Activated T-helper 9 cell treated with anti-CD3 and anti-CD28 coated beads, Interleukin-2, amount 50 U/mL, for 16 hours (primary cell): Measurements from ENCODE around the gene PHYKPL.
"Not testable (repeated sequence)": the region's sequence is repeated elsewhere in the genome, so short reads cannot be mapped to it uniquely, and the experiment has no call there.

ENCODE experiments used
- DNase-seq: peaks from one replicate; pipeline ENCODE4 v3.0.0-alpha.2; 2020; ENCODE audit warnings: low read depth

The PHYKPL gene

DNA sequence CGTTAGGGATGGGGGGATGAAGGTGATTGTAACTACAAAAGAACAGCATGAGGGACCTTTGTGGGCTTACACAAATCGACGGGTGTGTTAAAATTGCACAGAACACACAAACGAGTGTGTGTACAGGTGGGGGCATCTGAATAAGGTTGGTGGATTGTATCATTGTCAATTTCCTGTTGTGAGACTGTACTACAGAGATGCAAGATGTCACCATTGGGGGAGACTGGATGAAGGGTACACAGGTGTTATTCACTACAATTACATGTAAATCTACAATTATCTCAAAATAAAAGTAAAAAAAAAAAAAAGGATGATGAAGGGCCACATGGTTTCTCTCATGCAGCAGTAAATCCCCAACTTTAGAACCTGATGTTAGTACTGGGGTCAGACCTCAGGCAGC lies 31.4 kb upstream of the PHYKPL start:
- DNase-seq: no peak

DNA sequence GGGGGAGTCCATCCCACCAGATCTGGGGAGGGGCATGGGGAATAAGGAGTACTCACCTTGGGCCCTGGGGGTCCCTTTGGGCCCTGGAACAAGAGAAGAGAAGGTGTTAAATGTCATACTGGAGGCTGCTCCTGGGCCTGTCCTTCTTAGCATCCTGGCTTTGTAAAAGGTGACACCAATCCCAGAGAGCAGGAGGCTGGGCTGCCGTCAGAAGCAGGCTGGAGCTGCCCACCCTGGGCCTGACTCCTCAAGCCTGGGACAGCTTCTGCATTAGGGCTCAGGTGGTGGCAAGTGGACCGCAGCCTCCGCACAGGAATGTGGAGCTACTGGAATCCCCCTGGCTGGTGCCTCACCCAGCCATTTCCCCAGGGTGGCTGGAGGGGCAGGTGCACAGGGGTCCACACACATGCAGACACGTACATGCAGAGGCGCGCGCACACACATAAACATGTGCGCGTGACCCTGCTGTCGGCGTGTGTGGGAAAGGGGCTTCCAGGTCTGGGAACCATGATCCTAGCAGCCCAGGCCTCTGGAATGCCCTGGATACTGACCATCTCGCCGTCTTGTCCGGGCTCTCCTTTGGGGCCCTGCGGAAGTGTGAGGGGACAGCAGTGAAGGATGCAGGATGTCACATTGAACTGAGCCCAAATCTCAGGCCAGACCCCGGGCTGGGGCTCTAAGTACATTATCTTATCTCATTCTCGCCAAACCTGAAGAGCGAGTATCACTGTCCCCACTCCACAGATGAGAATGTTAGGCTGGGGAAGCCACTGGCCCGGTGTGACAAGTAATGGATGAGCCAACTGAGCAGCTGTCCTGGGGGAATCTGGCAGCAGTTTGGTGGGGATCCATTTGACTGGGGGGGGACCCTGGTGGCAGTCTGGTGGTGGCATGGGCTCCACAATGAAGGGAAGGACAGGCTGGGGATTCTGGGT lies 29.3 kb upstream of the PHYKPL start:
- no peak for DNase-seq

DNA sequence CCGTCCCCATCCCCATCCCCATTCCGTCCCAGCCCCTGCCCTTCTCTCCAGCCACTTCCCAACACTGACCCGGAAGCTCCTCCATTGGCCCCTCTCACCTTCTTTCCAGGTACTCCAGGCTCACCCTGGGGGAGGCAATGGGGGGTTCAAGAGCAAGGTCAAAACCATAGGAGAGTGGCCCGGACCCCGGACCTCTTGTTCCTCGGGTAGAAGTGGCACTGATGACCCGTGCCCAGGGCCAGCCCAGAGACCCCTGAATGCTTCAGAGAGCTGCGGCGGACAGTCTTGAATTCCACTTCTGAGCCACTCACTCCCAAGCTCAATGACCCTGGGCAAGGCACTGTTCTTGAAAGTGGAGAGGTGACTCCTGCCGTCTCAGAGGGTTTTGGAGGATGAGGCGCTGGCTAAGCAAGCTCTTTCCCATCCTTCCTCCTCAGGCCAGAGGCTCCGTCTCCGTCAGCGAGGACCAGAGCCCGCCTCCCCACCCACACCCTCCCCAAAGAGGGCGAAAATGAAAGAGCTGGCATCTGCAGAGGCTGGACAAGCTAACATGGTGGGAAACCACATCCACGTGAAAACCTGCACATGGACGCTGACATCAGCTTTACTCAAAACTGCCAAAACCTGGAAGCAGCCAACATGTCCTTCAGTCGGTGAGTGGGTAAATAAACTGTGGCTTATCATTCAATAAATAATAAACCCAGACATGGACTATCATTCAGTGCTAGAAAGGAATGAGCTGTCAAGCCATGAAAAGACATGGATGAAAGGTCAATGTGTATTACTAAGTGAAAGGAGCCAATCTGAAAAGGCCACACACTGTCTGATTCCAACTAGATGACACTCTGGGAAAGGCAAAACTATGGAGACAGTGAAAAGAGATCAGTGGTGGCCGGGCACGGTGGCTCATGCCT lies 27.3 kb upstream of the PHYKPL start:
- DNase-seq: no peak

DNA sequence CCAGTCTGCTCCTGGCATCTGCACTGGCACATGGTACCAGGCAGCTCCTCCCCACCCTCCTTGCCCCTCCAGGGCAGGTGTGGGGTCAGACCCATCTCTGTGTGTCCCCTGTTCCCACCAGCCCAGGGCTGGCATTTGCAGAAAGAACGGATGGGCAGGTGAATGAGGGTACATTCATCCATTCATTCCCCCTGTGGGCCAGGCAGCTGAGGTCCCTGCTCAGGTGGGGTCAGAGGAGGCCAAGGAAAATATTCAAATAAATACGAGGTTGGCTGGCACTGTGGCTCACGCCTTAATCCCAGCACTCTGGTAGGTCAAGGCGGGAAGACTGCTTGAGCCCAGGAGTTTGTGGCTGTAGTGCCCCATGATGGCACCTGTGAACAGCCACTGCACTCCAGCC lies 25.0 kb upstream of the PHYKPL start:
- no peak for DNase-seq

DNA sequence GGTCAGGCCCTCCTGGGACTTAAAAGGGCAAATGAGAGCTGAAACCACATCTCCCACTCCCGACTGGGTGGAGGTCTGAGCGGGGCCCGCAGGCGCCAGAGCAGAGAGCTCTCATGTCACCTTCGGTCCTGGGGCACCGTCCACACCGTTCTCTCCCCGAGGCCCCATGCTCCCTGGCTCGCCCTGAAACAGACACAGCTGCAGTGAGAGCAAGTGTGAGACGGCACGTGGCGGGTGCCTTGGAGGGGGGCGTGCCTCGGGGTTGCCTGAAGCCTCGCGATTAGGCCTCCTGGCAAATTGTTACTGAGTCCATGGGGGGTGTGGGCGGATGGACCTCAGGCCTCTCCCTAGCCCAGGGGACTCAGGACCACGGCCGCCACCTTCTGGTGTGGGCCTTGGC lies 24.1 kb upstream of the PHYKPL start:
- no peak for DNase-seq

DNA sequence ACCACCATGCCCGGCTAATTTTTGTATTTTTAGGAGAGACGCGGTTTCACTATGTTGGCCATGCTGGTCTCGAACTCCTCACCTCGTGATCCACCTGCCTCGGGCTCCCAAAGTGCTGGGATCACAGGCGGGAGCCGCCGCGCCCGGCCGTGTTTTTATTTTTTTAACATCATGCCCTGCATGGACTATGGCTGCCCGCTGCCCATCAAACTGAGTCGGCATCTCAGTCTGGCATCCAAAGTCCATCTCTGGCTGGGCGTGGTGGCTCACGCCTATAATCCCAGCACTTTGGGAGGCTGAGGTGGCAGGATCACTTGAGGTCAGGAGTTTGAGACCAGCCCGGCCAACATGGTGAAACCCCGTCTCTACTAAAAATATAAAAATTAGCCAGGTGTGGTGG lies 21.0 kb upstream of the PHYKPL start:
- not testable (repeated sequence) for DNase-seq

DNA sequence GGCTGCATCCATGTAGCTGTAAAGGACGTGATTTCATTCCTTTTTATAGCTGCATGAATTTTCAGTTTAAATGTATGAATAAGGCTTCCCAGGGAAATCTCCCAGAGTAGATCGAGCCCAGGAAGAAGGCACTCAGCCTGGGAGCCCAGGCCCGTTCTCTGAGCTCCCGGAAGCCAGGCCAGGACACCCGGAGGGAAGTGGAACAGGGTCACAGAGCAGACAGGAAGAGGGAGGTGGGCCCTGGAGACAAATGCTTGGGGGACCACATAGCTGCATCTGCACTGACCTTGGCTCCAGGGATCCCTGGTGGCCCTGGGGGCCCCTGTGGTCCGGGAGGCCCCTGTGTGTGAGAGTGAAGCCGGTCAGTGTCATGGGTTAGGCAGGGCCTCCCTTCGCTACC lies 19.7 kb upstream of the PHYKPL start:
- DNase-seq: no peak

DNA sequence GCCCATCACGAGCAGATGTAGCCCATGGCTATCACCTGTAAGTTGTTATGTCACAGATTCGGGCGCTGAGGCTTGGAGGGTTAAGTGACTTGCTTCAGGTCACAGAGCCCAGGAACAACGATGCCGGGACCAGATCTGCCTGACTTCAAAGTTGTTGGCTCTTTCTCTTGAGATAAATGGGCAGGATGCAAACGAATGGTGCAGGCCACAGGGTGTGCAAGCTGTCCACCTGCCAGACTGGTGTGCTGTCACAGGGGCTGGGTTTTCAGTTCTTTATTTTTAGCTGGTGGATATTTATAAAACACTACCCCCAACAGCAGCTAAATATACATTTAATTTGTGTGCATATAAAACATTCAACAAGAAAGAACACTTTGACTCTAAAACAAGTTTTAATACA lies 17.7 kb upstream of the PHYKPL start:
- no peak for DNase-seq

DNA sequence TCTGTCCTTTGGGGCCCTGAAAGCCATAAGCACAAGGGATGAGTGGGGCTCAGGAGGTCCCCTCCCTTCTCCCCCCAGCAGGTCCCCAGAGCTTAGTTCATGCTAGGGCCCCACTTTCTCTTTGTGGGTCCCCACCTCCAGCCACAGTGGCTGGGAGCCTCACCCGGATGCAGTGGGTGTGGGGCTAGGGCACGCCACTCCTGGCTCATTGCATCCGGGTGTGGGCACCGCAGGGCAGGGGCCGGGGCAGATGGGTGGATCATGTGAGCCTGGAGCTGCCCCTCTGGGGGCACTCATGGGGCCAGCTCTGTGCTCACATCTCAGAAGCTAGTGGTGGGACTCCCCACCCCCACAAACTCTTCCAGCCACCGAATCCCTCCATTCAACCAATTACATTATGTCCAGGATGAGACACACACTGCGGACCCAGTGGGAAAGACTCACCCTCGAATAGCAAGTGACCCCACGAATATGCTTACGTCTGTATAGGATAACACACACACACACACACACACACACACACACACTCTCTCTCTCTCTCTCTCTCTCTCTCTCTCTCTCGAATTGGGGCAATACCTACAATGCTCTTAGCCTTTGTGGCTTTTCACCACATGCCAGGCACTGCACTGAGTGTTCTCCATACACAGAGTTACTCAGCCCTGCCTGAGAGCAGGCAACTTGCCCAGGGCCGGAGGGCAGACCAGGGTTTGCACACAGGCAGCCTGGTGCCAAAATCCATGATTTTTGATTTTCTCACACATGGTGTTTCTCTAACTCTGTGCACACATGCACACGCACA lies 16.8 kb upstream of the PHYKPL start:
- no peak for DNase-seq

DNA sequence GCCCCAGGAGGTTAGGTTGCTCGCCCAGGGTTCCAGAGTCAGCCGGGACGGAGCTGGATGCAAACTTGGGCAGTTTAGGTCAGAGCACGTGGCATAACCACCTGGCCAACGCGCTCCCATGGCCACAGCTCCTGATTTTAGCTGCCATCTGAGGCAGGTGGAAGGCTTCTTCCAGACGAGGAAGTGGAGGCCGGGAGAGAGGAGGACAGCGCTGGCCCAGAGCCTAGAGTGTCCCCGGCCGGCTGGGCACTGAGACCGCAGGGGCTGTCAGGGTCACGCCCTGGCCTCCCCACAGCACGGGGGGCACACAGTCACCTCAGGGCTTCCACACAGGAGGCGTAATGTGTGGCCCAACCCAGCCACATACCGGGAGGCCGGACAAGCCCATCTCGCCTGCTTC lies 16.1 kb upstream of the PHYKPL start:
- DNase-seq: no peak

DNA sequence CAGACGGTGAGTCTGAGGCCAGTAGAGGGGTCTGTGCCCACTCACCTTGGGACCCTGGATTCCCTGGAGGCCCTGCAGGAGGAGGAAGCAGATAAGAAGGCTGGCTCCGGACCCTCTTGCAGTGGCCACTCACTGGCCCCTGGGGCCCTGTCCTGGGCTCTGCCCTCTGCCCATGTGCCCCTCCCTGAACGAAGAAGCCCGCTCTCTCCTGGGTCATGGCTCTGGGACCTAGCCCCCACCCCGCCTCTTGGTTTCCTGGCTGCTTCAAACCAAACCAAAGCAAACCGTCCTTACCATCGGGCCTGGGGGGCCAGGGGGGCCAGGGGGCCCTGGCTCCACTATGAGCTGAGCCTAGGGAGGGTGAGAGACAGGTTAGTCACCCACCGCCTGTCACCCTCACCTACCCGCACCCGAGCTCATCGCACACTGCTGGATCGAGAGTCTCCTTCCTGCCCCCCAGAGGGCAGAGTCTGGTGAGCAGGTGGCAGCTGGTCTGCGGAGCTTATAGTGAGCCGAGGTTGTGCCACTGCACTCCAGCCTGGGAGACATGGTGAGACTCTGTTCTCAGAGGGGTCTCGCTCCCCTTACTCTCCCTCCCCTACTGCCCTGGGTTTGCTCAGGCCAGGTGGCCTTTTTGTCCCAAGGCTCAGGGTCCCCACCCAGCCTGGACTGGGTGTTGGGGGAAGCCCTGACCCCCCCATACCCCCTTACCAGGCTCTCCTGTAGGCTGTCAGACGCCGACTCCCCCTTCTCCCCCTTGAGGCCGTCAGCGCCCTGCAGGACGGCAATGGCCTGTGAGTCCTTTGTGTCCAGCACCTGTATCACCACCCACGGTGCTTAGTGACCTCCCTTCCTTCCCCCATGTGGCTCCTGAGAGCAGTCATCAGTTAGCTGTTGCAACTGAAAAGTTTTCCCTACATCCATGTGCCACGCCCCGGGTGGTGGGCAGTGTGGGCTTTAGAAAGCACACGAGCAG lies 15.2 kb upstream of the PHYKPL start:
- no peak for DNase-seq

DNA sequence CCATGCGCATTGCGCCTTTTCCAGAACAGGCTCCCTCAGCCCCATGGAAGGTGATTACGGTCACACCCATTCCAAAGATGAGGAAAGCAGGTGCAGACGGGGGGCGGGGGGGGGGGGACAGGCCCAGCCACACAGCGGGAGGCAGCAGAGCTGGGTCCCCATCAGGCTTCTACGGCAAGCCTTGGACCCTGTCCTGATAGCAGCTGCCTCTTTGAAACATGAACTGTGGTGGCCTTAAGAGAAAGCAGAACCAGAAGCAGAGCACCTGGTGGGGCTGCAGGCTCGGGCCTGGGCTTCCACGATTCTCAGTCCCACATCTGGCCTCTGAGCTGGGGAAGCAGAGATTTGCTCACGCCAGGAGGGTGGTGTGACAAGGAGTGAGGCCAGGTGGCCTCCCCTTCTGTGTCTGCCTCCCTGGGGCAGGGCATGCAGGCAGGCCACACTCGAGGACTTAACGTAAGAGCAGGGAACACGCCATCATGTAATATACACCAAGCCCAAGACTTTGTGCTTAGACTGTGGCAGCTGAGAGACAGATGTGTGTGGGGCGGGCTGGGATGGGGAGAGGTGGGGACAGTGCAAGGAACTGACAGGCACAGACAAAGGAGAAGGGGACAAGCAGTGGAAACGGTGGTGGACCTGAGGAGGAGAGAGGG lies 14.2 kb upstream of the PHYKPL start:
- DNase-seq: no peak

DNA sequence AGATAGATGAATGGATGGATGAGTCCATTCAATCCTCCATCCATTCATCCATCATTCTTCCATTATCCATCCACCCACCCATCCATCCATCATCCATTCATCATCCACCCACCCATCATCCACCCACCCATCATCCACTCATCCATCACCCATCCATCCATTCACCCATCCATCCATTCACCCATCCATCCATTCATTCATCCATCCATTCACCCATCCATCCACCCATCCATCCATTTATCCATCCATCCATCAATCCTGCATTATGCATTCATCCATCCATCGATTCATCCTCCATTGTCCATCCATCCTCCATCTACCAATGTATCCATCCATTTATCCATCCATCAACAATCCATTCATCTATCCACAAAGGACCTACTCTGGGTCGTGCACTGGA lies 12.8 kb upstream of the PHYKPL start:
- no peak for DNase-seq

DNA sequence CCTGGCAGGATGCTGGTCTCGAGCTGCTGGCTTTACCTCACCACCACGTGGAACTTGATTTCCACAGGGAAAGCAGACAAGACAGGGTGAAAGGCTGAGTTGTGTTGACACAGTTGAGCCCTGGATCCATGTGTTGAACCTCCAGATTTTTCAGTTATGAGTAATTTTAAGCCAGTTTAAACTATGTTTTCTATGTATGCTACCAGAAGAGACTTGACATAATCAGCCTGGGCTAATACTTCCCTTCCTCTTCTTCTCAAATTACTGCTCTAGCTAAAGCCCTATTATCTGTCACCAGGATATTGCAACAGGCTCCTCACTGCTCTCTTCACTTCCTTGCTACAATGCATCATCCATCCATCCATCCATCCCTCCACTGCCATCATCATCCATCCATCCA lies 12.0 kb upstream of the PHYKPL start:
- no peak for DNase-seq

DNA sequence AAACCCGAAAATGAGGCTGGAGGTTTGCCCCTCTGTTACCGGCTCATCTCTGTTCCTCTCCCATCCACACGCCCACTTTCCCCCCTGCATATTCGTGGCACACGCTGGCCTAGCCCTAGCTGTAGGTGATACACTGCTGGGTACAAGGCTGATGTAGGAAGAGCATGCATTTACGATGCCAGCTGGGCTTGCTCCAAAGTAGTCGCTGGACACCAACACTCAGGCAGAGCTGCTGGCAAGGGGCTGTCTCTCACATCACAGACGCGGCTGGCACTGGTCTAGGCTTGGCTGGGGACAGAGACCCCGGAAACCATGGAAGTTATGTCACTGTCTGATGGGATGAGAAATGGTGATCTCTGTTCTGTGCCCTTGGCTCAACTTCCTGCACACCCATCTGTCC lies 9.8 kb upstream of the PHYKPL start:
- no peak for DNase-seq

DNA sequence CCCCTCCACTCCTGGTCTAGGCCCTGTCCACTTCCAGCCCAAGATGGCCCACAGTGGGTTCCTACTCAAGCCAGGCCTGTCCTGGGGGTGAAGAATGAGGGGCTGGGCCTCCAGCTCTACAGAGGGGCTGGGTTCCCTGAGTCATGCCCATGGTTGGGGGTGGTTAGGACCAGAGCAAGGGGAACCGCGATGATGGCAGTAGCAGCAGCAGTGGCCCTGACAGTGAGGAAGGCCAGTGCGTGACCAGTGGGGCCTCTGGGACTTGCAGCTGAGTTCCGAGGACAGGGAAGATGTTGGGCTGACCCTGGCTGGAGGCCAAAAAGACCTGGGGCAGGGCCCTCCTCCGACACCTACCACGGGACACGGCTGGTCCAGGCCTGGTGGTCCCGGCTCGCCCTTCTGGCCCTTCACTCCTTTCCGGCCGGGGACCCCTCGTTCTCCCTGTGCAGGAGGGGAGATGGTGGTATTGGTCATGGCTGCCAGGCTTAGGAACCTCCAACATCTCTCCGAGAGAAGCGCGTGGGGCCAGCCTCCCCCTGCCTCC lies 9.2 kb upstream of the PHYKPL start:
- DNase-seq: no peak

DNA sequence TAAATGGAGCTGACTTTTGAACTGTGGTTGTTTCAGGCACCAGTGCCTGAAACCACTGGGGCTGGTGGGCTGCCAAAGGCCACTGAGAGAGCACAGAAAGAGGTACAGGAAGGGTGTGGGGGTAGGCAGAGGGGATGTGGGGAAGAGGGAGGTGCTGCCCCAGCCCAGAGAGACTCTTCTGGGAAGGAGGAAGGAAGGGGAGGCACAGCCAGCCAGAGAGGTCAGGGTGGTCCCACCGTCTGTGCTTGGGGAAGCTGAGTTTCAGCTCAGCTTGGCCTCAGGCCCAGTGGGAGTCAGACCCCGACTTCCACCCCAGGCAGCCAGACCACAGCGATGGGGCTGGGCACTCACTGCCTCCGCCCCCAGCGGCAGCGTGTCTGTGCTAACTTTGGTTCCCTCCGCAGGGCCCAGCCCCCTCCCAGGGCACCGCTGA lies 8.6 kb upstream of the PHYKPL start:
- DNase-seq: no peak

DNA sequence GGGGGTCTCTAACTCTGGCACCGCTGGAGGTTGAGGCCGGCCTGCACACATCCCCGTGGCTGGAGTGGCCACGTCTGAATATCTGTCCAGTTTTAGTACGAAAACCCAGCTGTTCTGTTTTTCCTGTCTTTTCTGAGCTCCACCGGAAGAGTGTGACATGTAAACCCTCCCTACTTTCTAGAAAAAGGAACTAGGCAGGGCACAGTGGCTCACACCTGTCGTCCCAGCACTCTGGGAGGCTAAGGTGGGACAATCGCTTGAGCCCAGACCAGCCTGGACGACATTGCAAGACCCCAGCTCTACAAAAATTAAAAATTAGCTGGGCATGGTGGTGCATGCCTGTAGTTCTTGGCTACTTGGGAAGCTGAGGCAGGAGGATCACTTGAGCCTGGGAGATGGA lies 8.2 kb upstream of the PHYKPL start:
- no peak for DNase-seq

DNA sequence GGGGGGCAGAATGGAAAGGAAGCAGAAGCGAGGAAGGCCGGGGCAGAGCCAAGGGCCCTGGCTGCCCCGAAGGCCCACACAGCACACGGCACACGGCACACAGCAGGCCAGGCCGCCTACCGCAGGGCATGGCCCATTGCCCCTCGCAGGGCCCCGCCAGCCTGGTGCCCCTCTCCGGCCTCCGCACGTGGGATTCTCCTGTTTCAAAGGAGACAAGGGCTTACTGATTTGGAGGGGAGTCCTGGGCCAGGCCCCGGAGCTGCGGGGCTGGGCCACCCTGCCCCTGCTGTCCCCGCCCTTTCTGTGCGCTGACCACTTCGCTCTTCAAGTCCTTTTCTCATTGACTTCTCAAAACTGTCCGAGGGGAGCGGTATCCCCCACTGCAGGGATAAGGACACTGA lies 7.7 kb upstream of the PHYKPL start:
- DNase-seq: no peak

DNA sequence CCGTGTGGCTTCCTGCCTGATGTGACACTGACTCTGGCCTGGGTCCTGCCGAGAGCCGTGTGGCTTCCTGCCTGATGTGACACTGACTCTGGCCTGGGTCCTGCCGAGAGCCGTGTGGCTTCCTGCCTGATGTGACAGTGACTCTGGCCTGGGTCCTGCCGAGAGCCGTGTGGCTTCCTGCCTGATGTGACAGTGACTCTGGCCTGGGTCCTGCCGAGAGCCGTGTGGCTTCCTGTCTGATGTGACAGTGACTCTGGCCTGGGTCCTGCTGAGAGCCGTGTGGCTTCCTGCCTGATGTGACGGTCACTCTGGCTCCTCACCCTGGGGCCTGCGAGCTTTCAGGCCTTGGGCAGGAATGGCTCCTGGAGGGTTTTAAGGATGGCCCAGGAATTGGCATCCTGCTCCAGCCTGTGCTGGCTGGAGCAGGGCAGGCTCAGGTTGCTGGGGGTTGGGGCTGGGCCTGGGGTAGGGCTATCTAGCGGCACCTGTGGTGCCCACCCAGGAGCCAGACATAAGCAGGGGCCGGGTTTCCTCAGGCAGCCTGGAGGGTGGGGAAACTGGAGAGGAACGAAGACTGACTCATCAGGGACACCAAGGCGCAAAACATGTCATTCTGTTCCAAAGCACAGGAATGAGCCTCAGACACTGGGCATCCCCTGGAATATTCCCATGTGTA lies 7.2 kb upstream of the PHYKPL start:
- not testable (repeated sequence) for DNase-seq
